Measurements from ENCODE around the gene CLIP4. TPM values are rescaled to one million over a fixed set of nuclear protein-coding genes. Genes with fewer than 3 reads are reported as not detected.

Gene CLIP4
- total RNA-seq, 1 donor from 2014 or later: 12.3 TPM

DNA sequence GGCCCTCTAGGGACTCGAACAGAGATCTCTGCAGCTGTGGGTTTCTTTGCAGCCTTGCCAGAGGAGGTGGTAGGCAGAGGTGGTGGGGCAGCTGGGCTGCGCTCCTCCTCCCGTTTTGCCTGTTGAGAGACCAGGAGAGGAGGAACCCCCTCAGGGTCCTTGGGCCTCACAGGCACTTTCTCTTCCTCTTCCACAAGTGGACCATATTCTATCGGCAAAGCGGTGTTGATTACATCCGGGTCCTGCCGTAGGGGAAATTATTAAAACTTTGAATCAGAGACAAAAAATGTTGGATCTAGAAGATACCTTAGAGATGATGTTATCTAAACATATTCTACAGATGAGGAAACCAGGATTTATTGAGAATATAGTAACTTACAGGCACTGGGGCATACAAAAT, 78.5 kb downstream of the CLIP4 start:
- DNase-seq: no peak

GRCh38 chr2:29195796-29196195, 80.6 kb downstream of the CLIP4 start:
- no peak for DNase-seq

GRCh38 chr2:29196792-29197788, 81.9 kb downstream of the CLIP4 start:
- peak; percentile 83 for DNase-seq

DNA sequence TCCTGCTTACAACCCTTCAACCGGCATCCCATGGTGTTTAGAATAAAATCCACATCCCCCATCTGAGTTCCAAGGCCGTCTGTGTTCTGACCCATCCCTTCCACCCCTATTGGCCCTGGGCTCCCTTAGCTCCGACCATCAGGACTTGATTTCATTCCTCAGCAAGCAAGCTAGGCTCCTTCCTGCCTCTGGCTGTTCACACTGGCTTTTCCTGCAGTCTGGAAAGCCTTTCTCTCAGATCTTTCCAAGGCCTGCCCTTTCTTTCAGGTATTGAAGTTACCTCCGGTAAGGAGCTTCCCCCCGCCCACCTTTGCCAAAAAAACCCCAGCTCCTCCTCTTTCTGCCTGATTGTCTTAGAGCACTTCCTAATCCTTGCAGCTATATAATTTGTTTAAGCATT, 86.8 kb downstream of the CLIP4 start:
- DNase-seq: no peak

DNA sequence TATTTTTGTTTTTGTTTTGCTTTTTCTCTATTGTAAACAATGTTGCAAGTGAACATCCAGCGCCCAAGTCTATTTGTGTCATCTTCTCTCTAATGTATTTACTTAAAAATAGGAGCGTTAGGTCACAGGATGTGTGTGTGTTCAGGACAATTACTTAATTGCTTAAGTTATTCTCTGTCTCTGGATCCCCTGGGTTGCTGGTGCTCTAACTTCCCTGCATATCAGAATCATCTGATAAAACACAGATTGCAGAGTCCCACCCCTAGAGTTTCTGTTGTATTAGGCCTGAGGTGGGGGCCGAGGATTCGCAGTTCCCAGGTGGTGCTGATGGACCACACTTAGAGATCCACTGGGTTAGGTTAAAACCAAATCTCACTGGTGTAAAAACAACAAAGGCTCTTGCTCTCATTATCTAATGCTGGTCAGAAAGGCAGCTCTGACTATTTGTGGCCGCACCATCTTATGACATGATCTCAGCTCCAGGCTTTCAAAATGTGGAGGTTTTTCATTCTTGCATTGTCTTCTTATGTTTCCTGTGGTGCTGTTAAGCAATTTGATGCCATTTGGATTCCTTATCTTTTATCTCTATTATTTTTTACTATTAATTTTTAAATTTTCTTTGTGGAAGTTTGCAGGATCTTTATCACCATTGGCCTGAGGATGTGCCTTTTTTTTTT, 87.7 kb downstream of the CLIP4 start:
- DNase-seq: no peak

- DNase-seq: no peak
These were observed 91.7 kb downstream of the CLIP4 start for GRCh38 chr2:29206941-29207340.

- peak; percentile 10 for DNase-seq
These were observed 92.3 kb downstream of the CLIP4 start for GRCh38 chr2:29207352-29208148.

GRCh38 chr2:29209551-29209950, 94.3 kb downstream of the CLIP4 start:
- DNase-seq: no peak

- DNase-seq: peak; percentile 10
These were observed 96.8 kb downstream of the CLIP4 start for GRCh38 chr2:29212009-29212408.

- peak; percentile 11 for DNase-seq
These were observed 98.7 kb downstream of the CLIP4 start for GRCh38 chr2:29213888-29214291.

DNA sequence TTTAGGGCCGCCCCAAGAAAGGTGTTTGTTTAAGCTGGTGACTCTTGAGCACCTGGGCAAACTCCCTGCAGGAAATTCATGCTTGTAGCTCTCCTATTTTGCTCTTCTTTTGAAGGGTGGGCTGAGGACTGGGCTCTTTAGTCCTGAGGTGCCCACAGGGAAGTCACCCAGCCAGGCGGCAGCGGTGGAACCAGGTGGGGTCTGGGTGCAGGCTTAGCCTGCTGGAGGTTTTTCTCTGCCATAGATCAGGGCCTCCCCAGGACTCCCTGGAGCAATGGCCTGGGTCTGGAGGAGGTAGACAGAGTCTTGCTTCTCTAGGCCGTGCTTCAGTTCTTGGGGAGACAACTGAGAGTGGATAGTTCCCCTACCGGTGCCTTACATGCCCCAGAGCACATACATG, 99.9 kb downstream of the CLIP4 start:
- DNase-seq: no peak

- DNase-seq: no peak
These were observed 100.8 kb downstream of the CLIP4 start for GRCh38 chr2:29215739-29216608.

GRCh38 chr2:29216609-29216909, 101.3 kb downstream of the CLIP4 start:
- no peak for DNase-seq

GRCh38 chr2:29218071-29218470, 102.9 kb downstream of the CLIP4 start:
- DNase-seq: no peak

DNA sequence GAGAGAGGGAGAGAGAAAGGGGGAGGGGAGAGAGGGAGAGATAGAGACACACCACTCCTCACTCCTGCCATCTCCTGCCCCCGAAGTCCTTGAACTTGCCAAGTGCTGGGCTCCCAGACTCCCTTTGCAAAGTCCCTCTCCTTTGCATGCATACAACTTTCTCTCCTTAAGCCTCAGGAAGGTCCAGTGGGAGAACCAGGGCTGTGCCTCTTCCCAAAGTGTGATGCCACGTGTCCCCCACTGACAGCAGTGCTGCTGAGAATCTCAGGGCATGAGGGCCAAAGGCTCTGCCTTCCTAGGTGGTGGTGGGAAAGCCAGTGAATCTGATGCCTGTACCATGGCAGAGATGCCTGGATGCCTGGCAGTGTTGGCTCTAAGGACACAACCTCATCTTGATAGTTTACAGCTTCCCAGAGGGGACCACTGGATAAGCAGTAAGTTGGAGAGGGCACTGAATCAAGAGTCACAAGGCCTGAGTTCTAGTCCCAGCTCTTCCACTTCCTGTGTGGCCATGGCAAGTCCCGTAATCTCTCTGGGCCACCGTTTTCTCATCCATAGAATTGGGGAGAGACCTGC, 103.4 kb downstream of the CLIP4 start:
- DNase-seq: no peak

DNA sequence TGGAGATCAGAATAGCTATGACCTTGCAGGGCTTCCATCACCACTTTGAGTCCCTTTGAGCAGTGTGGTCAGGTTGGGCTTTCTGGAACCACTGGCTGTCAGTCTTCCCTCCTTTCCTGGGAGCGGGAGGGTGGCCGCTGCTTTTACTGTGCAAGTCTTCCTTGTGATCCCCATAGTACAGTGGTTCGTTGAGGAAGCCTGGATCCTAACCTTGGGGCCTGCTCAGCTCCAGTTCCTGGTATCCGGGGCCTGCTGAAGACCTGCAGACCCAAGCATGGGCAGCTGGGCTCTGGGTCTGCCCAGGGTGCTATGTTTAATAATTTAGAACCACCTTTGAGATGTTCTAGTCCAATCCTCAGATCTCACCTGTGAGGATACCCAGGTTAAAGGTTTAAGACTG, 104.2 kb downstream of the CLIP4 start:
- DNase-seq: no peak

- no peak for DNase-seq
These were observed 105.5 kb downstream of the CLIP4 start for GRCh38 chr2:29220506-29221270.

DNA sequence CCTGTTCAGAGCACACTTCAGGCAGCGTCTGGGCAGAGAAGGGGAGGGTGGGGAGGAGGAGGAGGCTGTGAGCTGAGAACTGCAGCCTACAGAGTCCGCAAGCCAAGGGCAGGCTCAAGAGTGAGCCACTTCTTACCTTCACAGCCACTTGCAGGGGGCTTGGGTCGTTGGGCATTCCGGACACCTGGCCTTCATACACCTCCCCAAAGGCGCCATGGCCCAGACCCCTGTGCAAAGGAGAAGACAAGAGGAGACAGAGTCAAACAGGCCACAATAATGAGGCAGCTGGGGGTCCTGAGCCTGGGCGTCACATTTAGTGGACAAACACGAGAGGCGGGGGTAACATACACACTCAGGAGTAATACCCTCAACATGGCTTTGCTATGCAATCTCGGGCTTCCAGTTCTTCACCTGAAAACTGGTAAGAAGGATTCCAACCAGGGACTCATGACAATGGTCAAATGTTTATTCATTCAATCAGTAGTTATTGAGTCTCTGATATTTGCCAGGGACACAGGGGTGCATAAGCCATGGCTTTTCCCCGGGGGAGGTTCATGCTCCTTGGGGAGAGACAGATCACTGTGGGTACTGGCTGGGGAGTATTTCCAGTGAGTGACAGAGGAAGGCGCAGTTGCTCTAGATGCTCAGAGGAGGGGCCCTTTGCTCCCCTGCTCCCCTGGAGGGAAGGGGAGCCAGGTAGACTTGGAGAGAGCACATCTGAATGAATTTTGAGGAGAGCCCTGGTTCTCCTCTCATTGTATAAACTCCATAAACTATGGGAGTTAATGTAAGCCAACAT, 107.4 kb downstream of the CLIP4 start:
- DNase-seq: no peak

GRCh38 chr2:29223257-29223656, 108.0 kb downstream of the CLIP4 start:
- DNase-seq: no peak
